Breast epithelium (tissue), 3 donors: Measurements from ENCODE around the gene TARS2.

Source experiments
- CTCF ChIP-seq, 3 donors: fragments of 450-650 bp; IDR thresholded peaks; one replicate each; pipeline ENCODE4 v1.5.1; 2016 to 2017; ENCODE audit warnings: antibody characterized with exemption in 3 of 3, mild to moderate bottlenecking in 3 of 3, moderate library complexity in 3 of 3
- POLR2A ChIP-seq: fragments of 450-650 bp; IDR thresholded peaks from one replicate; pipeline ENCODE4 v1.6.1; 2016; ENCODE audit warnings: antibody characterized with exemption, mild to moderate bottlenecking, moderate library complexity
- POLR2AphosphoS5 ChIP-seq, 3 donors: sonication (generic); formaldehyde crosslinking; IDR thresholded peaks; one replicate each; pipeline ENCODE4 v1.6.1; 2017; ENCODE audit warnings: antibody characterized with exemption in 3 of 3

GRCh38 chr1:150487763-150488115 lies 520 bp downstream of the TARS2 start:
- TF ChIP-seq CTCF (IDR thresholded peaks at IDR 0.05) (no peak), POLR2AphosphoS5 (IDR thresholded peaks at IDR 0.05) (no peak), POLR2A (no peak)
